Measurements from ENCODE around the gene TCERG1L.
"Not testable (repeated sequence)": the region's sequence is repeated elsewhere in the genome, so short reads cannot be mapped to it uniquely, and the experiment has no call there.

Gene TCERG1L

DNA sequence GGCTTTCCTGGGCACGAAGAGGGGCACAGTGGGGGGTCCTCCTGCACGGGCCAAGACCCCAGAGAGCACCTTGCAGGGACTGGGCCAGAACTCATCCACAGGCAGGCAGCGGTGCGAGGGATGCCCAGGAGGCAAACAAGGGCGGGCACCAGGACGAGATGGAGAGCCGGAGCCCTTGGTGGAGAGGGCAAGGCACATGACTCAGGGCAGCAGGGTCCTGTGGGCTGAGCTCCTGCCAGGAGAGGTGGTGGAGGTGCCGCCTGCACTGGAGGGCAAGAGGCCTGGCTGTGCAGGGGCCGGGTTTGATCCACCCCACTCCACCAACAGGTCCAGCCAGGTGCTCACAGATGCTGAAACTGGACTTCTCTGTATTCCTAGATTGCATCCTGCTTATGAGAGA is 170.9 kb downstream of the TCERG1L start:
- no peak for DNase-seq

DNA sequence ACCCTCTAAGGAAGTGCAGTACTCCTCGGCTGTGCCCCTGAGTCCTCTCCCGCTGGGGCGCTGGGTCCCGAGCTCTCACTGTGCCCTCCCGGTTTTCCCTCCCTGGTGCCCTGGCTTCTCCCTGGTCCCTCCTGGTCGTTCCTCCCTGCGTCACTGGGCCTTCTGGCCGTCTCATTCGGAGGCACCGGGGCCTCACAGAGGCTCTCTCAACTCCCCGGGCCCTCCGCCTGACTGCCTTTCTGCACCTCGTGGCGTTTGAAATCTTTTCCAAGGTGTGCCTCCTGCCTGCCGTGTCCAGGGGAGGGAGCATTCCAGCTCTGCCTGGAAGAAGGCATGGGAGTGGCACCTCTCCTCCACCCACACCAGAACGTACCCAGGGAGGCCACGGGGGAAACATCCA is 174.3 kb downstream of the TCERG1L start:
- DNase-seq, result no peak

DNA sequence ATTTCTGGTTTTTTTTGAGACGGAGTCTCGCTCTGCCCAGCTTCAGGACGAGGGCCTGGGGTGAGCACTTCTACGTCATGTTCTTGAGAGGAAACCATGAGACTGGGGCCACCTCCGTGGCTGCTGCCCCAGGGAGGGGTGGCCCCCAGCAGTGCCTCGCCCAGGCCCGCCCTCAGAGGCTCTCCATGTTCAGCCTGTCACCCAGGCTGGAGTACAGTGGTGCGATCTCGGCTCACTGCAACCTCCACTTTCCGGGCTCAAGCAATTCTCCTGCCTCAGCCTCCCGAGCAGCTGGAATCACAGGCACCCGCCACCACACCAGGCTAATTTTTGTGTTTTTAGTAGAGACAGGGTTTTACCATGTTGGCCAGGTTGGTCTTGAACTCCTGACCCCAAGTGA is 175.2 kb downstream of the TCERG1L start:
- DNase-seq, result not testable (repeated sequence)

DNA sequence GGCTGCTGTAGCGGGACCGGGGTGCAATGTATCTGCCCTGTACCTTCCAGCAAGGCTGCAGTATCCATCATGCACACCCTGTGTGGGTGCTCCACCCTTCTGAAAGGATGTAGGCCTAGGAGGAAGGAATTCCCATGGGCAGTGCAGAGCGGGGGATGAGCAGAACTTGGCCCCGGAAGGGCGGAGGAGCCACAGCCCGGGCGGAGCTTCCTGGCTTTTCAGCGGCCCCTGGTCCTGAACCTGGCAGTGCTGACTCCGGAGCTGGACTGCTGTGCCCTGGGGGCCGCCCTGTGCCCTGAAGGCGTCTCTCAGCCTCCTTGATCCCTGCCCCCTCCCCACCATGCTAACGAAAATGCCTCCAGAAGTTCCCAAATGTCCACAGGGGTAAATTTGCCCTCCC is 175.8 kb downstream of the TCERG1L start:
- DNase-seq, result no peak

DNA sequence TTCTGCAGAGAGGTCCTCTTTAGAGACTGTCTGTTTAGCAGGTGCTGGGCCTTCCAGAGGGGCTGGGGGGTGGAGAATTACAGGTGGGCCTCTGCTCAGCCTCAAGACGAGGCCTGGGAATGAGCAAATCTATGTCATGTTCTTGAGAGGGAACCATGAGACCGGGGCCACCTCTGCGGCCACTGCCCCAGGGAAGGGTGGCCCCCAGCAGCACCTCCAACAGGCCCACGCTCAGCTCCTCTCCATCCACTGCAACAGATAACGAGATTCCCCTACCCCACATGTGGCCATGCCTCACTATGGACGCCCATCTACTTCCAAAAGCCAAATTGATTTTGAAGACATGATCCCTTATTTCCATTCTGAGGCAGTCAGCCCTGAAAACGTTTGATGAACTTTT is 176.9 kb downstream of the TCERG1L start:
- DNase-seq, result no peak

DNA sequence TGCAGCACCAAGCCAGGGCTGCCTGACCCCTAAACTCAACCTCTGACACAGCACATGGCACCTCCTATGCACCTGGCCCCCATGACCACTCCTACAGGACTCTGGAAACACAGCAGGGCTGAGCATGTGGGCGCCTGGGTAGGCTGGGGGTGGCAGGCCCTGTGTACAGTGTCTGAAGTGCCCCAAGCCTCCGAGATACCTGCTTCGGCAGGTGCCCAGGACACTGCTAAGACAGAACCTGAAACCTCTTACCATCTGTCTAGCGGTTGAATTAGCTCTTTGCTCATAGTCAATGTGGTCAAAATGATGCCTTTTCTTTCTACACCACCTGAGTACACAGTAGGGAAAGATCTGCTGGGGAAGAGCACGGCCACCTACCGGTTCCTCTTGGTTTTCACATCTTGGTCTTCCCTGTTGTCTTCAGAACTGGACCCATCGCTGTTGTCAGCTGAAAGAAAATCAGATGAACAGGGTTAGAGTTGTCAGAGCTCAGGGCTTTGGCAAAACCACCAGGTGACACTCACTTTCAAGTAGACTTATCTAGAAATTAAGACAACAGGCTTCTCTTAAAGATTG is 177.4 kb downstream of the TCERG1L start:
- no peak for DNase-seq

DNA sequence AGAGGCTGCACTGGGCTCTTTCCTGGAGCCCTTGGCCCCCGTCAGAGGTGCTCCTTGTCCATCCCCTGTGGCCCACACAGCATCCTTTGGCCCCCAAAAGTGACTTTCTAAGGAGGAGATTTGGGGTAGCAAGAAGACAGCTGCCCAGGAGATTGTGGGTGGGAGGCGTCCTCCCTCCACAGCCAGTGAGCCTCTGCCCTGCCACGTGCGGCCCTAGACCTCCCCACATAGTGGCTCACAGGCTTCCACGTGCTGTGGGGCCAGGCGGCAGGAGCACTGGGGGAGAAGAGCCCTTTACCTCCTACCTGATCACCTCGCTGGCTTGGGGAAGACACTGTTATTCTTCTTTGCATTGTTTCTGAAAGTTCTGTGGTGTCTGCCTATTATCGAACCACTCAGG is 178.8 kb downstream of the TCERG1L start:
- DNase-seq, result no peak

DNA sequence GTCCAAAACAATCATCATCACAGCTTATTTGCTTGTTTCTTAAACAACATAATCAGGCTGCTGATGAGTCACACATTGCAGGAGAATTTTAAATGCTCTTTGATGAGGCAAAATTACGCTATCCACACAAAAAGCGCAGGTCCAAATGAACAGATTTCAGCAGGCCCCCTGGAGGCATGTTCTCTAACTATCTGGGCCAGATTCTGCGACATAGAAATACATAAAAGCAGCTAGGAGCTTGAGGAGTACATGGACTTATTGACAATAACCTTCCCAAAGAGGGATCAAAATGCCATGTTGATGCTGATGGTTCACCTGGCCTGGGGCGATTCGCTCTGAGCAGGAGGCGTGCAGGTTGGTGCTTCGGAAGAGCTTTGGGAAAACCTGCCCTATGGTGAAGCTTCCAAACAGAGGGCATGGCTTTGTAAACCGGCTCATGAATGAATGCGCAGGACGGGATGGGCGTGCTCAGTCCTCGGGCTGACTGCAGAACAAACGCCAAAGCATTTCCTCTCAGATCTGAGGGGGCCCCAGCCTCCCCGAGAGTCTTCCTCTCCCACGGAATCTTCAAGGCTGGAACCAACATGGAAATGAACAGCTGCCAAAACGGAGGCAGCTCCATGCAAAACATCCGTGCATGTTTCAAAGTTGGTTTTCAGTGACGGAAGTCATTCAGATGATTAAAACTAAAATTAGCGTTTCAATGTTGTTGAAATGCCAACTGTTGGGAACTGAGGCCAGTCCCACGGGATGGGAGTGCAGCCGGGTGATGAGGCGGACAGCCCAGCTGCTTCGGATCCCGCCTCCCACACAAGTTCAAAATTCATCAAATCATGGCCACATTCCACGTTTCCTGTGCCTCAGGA is 179.6 kb downstream of the TCERG1L start:
- no peak for DNase-seq

DNA sequence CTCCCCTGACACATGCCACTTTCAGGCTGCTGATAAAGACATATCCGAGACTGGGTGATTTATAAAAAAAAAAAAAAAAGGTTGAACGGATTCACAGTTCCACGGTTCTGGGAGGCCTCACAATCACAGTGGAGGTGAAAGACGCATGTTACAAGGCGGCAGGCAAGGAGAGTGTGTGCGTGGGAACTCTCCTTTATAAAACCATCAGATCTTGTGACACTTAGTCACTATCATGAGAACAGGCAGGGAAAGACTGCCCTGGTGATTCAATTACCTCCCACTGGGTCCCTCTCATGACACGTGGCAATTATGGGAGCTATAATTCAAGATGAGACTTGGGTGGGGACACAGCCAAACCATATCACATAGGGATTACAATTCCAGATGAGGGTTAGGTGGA is 181.5 kb downstream of the TCERG1L start:
- no peak for DNase-seq

DNA sequence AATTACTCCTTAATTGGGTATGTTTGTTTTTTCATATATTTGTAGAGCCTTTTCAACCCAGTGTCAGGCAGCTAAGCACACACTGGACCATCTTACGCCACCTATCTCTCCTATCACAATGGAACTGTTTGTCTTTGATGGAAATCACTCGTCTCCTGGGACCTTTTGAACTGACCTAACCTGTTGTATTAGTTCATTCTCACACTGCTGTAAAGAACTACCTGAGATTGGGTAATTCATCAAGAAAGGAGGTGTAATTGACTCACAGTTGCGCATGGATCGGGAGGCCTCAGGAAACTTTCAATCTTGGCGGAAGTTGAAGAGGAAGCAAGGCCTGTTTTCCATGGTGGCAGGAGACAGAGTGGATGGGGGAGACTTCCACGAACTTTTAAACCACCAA is 182.0 kb downstream of the TCERG1L start:
- DNase-seq, result no peak

DNA sequence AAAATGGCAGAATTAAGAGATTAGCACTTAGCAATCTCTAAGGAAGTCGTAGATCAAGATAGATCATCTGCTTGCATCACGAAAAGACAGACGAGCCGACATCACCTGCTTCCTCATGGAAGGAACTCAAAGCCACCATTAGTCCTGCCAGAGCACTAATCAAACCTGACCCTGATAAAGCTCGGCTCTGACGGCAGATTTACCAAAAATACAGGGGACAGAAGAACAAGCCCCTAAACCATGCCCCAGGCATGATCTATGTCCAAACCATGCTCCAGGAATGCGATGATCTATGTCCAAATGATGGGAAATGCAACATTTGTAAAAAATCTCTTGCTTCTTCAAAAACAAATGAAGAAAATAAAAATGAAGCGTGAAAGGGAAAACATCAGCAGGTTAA is 182.8 kb downstream of the TCERG1L start:
- no peak for DNase-seq

DNA sequence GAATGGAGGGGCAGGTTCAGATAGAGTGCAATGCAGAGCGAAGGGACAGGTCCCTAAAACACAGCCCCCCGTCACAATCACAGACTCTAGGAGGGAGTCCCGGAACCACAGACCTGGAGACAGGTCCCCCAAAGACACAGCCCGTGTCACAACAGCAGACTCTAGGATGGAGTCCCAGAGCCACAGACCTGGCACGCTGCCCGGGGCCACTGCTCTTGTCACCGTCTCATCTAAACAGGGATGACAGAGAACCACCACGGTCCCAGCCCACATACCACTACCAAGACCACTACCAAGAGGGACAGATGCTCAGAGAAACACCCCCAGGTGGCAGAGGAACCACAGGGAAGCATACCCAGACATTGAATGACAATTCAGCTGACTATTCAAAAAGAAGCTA is 183.9 kb downstream of the TCERG1L start:
- DNase-seq, result no peak

DNA sequence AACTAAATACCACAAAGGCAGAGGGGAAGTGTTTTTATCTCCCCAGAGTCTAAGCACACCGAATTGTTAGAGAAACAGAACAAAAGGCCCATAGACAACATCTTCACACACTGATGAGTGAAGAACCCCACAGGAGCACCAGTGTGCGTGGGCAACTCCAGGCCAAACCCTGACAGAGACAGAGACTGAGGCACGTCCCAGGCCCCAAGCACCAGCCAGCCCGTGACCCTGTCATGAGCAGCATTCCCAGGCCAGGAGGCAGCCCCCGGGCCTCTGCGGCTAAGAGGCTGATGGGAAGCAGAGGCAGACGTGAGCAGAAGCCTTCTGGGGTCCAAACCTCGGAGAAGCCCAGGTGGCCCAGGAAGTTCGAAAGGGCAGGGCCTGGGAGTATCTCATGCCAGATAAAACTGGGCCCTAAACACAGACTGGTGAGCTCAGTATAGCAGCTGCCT is 184.4 kb downstream of the TCERG1L start:
- no peak for DNase-seq

DNA sequence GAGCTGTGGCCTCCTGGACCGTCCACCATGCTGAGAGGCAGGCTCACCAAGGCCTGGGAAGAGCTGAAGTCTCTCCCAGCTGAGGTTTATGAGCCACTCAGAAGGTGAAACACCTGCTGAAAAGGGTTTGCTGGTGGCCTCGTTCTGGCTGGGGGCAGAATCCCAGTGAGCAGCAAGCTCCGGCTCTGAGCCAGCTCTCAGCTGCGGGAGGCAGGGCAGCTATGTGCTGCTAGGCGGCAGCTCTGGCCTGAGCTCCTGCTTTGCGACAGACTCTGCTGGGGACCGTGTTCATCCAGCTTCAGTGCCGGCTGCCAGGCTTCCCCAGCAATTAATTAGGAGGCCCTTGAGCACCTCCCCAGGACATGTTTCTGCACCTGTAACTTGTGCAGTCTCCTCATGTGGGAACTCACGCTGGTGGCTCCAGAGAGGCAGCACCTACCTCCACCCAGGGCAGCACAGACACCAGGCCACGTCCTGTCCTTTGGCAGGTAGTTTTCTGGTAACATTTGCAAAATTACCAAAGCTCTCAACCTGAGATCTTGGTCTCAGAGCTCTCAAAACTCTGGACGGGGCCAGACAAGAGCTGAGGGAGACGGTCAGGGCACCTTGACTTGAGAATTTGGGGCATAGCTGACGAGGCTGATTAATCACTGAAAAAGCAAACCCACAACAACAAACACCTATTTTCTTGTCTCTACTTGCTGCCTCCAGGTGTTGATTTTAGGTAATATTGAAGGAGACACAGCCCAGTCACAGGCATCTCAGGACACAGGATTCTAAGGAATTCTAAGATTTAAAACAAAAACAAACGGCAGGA is 185.0 kb downstream of the TCERG1L start:
- DNase-seq, result no peak

DNA sequence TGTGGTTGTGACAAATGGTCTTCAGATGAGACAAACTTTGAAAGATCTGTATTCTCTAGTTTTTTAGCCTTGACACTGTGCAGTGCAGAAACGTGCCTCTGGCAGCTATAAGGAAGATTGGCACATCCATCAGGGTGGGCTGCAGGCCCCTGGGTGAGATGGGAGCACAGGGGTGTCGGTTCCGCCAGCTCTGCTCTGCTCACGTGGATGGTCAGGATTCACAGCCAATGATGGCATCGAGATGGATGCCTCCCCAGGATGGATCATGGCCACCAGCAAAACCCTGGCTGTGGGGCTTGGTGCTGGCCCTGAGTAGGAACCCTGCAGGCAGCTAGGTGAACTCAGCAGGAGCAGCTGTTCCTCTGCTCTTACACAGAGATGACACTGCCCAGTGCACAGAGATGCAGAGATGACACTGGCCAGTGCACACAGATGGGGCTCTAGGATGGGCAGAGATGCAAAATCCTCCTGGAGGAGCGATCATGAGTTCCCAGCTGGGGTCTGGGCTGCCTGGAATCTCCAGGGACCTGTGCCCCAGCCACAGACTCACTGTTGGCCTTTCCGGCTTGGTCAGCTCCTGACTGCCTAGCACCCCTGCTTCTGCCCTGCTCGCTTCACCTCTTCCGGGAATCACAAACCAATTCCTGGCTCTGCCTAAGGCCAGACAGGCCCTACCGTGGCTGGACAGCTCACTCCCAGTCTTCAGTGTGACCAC is 185.9 kb downstream of the TCERG1L start:
- DNase-seq, result no peak

DNA sequence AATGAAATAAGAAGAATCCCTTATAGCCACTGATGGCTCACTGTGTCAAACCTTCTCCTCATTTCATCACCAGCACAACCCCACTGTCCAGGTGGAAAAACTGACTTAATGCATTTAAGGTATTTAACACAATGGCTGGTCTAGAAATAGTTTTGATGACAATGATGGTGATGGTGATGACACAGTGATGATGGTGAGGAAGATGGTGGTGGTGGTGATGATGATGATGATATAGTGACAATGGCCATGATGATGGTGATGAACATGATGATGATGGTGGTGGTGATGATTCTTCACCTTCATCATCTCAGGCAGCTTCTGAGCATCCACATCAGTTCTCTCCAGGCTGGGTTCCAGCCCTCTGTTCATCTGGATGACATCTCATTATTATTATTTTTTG is 186.6 kb downstream of the TCERG1L start:
- no peak for DNase-seq

DNA sequence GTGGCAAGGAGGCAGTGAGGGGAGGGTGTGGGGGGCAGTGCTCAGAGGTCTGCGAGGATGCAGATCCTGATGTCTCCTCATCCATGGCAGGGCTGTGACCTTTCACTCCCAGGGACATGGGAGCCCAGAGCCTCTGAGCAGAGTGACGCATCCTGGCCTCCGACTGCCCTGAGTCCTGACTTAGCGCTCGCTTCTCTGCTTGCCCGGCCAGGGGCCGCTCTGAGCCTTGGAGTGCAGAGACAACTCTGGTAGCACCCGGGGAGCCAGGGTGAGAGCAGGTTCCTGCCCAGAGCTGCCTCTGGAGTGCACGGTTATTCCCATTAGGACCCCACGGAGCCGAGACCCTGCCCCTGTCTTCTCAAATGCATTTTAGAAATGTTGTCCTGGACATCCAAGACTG is 188.0 kb downstream of the TCERG1L start:
- no peak for DNase-seq

DNA sequence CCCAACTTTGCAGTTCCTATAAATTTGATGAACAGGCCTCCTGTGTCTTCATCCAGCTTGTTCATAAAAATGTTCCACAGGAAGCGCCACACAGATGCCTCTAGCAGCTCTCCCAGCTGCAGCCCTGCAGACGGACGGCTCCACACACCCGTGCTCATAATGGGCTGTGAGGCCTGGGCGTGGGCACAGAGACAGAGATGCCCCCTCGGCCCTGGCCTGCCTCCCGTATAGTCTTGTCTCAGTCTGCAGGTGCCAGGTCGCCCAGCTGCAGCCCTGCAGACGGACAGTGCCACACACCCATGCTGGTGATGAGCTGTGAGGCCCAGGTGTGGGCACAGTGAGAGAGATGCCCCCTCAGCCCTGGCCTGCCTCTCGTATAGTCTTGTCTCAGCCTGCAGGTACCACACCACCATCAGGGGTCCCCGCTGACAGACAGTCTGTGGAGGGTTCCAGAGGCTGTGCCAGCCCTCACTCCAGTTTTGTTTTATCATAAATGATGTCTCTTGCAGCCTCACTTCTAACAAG is 189.9 kb downstream of the TCERG1L start:
- no peak for DNase-seq

DNA sequence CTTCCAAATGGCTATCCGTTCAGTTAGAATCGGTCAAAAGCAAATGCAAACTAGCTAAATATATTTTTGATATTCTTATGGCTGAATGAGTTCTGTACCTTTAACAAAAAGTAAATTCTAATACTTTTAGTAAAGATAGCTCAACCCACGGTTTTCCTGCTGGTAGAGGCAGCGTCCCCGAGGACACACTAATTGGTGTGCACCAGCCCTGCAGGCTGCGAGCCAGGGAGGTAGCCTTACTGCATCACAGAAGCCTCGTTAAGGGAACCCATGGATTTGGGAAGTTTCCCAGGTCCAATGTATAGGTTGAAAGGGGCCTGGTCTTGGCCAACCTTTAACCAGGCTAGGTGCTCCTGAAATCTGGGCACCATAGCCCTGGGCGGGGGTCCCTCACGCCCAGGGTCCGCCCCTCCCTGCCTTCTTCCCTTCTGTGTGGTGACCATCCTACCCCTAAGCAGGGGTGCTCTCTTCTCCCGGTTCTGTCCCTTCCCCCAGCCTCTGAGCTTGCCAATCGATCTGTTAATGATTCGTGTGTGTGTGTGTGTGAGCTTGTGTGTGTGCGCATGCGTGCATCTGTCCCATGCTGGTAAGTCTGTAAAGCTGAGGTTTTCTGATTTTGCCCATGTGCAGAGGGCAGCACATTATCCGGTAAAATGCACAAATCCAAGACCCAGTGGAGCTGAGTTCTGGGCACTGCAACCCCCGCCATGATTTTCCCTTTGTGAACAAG is 191.7 kb downstream of the TCERG1L start:
- no peak for DNase-seq

DNA sequence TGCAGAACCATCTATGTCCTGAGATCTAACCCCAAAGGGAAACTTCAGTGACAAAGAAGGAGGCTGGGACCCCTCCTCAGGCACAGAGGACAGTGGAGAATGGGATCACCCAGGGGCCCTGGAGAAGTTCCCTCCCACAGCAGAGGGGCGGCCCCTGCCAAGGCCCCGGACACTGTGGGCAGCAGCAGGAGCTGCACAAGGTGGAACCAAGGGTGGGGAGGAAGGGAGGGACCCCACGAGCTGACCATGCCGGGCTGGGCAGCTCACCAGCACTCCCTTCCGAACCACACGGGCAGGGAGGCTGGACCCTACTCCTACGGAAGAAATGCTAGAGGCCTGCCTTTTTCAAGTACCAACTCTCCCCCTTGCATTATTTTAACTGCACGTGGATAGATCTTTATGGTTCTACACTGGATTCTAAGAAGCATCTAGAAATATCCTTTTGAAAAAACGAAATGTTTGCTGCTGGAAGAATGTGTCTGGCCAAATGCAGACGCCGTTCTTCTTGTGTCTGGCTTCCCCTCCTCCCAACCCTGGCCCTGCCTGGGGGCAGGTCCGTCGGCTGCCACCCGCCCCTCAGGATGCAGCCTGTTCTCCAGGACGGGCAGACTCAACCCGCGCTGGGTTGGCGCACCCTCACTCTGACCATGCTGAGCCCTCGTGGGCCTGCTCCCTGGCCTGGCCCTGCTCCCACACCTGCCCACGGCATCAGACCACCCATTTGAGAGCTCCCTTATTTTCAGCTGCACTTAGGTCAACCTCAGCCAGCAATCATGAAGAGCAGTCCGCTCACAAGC is 193.9 kb downstream of the TCERG1L start:
- no peak for DNase-seq

DNA sequence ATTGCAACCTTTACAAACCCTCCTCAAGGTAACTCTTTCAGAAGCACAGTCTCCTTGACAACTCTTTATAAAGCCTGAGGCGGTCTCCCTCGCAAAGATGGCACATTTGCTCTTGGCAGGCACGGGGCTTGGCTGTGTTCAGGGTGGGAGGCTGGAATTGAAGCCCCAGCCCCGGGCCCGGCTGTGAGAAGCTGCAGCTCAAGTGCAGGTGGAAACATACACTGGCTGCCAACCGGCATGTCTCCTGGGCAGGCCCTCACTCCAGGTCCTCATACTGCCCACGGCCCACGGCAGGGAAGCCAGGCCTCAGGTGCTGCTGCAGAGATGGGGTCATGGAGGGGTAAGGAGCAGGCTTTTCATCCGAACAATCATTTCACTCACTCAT is 194.5 kb downstream of the TCERG1L start:
- DNase-seq, result no peak
